ENCODE results near the gene CFAP119. TPM values are rescaled to one million over a fixed set of nuclear protein-coding genes. Genes with fewer than 3 reads are reported as not detected.
A peak's percentile ranks its signal among the peaks of the same experiment; 100 is the strongest.

Gene CFAP119
- total RNA-seq, 2 donors from 2014 or later: 3.1 to 13.2 TPM

- H3K9me3 ChIP-seq: no peaks in the 10 kb centered on the region
- H3K4me1 ChIP-seq (replicated peaks): no peaks in the 10 kb centered on the region
- H3K27ac ChIP-seq: no peak overlapping the region
- no peak overlapping the region for H3K4me3 ChIP-seq
- 90% methylated on average over 12 of the region's 12 CpGs for WGBS
- TF ChIP-seq POLR2AphosphoS5 (IDR thresholded peaks at IDR 0.05): no peak
- DNase-seq (ENCODE audit: low spot score): no peak
- intact Hi-C loops (cut with DNase I): no loop called here
- H3K27me3 ChIP-seq (replicated peaks; ENCODE audit: insufficient read depth): no peaks in the 10 kb centered on the region
- H3K36me3 ChIP-seq: peaks cover 30 to 53% of the 10 kb centered on the region in 2 donors
Observed at GRCh38 chr16:30723725-30724355, 38.0 kb downstream of the CFAP119 start.

DNA sequence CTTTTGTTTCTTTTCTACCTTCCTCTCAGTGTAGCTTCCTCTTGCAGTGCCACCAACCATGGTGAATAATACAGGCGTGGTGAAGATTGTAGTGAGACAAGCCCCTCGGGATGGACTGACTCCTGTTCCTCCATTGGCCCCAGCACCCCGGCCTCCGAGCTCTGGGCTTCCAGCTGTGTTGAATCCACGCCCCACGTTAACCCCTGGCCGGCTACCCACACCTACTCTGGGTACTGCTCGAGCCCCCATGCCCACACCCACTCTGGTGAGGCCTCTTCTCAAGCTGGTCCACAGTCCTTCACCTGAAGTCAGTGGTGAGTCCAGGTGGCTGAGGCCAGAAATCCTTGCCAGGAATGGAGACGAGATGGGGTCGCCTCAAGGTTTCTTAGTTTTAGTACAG, 38.9 kb downstream of the CFAP119 start:
- H3K4me3 ChIP-seq: no peak overlapping the region
- H3K4me1 ChIP-seq (replicated peaks): no peaks in the 10 kb centered on the region
- no peaks in the 10 kb centered on the region for H3K27me3 ChIP-seq (replicated peaks; ENCODE audit: insufficient read depth)
- no peak overlapping the region for H3K27ac ChIP-seq
- intact Hi-C loops (cut with DNase I): no loop called here
- no peak for TF ChIP-seq POLR2AphosphoS5 (IDR thresholded peaks at IDR 0.05)
- TF ChIP-seq POLR2A (IDR thresholded peaks at IDR 0.05): no peak
- TF ChIP-seq, protein P1, sequence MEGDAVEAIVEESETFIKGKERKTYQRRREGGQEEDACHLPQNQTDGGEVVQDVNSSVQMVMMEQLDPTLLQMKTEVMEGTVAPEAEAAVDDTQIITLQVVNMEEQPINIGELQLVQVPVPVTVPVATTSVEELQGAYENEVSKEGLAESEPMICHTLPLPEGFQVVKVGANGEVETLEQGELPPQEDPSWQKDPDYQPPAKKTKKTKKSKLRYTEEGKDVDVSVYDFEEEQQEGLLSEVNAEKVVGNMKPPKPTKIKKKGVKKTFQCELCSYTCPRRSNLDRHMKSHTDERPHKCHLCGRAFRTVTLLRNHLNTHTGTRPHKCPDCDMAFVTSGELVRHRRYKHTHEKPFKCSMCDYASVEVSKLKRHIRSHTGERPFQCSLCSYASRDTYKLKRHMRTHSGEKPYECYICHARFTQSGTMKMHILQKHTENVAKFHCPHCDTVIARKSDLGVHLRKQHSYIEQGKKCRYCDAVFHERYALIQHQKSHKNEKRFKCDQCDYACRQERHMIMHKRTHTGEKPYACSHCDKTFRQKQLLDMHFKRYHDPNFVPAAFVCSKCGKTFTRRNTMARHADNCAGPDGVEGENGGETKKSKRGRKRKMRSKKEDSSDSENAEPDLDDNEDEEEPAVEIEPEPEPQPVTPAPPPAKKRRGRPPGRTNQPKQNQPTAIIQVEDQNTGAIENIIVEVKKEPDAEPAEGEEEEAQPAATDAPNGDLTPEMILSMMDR (IDR thresholded peaks at IDR 0.05): no peak
- WGBS: 82% methylated on average over 10 of the region's 10 CpGs
- H3K9me3 ChIP-seq: no peaks in the 10 kb centered on the region
- peaks cover 30 to 53% of the 10 kb centered on the region in 2 donors for H3K36me3 ChIP-seq
- DNase-seq (ENCODE audit: low spot score): no peak

DNA sequence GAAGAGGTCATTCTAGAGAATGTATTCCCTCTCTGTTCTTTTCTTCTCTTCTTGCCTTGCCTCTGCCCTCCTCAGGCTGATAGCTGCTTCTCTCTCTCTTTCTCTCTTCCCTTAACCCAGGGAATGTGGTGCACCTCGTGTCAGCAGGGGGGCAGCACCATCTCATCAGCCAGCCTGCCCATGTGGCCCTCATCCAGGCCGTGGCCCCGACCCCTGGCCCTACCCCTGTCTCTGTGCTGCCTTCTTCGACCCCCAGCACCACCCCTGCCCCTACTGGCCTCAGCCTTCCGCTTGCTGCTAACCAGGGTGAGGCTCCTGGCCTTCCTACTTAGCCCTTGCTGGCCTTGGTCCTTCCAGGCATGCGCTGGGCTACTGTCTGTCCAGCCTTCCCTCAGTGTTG, 39.4 kb downstream of the CFAP119 start:
- 83% methylated on average over 6 of the region's 6 CpGs for WGBS
- H3K36me3 ChIP-seq: peaks cover 30 to 53% of the 10 kb centered on the region in 2 donors

DNA sequence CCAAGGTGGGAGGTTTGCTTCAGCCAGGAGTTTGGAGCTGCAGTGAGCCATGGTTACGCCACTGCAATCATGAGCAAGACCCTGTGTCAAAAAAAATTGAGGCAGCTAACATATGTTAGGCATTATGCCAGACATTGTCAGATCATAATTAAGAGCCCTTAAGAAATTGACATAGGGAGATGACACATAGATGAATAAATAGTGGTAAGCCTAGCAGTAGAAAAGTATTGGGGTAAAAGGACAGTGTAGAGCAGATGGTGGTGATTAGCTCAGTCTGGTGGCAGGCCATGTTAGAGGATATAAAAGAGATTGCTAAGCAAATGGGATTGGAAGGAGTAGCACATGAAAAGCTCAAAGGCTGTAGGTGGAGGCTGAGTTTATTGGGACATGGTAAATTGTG, 40.3 kb downstream of the CFAP119 start:
- WGBS: 100% methylated on average over 1 of the region's 1 CpG
- intact Hi-C loops (cut with DNase I): no loop called here

More for the DNA sequence above, 39.4 kb downstream of the CFAP119 start:
- intact Hi-C loops (cut with DNase I): no loop called here
- Histone ChIP-seq H3K27ac (no peak overlapping the region), H3K4me1 (replicated peaks) (no peaks in the 10 kb centered on the region), H3K4me3 (no peak overlapping the region), H3K9me3 (no peaks in the 10 kb centered on the region), H3K27me3 (replicated peaks; ENCODE audit: insufficient read depth) (no peaks in the 10 kb centered on the region)
- DNase-seq (ENCODE audit: low spot score): no peak
- TF ChIP-seq, protein P1 (IDR thresholded peaks at IDR 0.05): peak in 2 of 4 experiments; percentile 9 to 18
- TF ChIP-seq POLR2A (IDR thresholded peaks at IDR 0.05): no peak
- no peak for TF ChIP-seq POLR2AphosphoS5 (IDR thresholded peaks at IDR 0.05)

DNA sequence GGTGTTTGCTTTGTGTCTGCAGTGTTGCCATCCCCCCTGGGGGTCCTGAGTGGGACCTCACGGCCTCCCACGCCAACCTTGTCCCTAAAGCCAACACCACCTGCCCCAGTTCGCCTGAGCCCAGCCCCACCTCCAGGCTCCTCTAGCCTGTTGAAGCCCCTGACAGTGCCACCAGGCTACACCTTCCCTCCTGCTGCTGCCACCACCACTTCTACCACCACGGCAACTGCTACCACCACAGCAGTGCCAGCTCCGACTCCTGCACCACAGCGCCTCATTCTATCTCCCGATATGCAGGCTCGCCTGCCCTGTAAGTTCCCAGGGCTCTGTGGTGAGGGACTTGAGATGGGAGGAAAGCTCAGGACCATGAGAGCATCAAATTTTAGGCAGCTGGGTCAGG, 40.7 kb downstream of the CFAP119 start:
- no peak for DNase-seq (ENCODE audit: low spot score)
- no peak overlapping the region for H3K4me3 ChIP-seq
- no peaks in the 10 kb centered on the region for H3K4me1 ChIP-seq (replicated peaks)
- no peaks in the 10 kb centered on the region for H3K27me3 ChIP-seq (replicated peaks; ENCODE audit: insufficient read depth)
- intact Hi-C loops (cut with DNase I): no loop called here
- TF ChIP-seq, protein P1 (IDR thresholded peaks at IDR 0.05): no peak
- no peak for TF ChIP-seq POLR2A (IDR thresholded peaks at IDR 0.05)
- H3K9me3 ChIP-seq: no peaks in the 10 kb centered on the region
- H3K27ac ChIP-seq: no peak overlapping the region
- 95% methylated on average over 8 of the region's 8 CpGs for WGBS
- H3K36me3 ChIP-seq: peaks cover 30 to 53% of the 10 kb centered on the region in 2 donors

More for the DNA sequence above, 40.3 kb downstream of the CFAP119 start:
- Histone ChIP-seq H3K27ac (no peak overlapping the region), H3K27me3 (replicated peaks; ENCODE audit: insufficient read depth) (no peaks in the 10 kb centered on the region), H3K4me1 (replicated peaks) (no peaks in the 10 kb centered on the region), H3K36me3 (peaks cover 30 to 53% of the 10 kb centered on the region in 2 donors), H3K9me3 (no peaks in the 10 kb centered on the region), H3K4me3 (no peak overlapping the region)
- TF ChIP-seq, protein P1 (IDR thresholded peaks at IDR 0.05): no peak
- no peak for TF ChIP-seq POLR2AphosphoS5 (IDR thresholded peaks at IDR 0.05)
- no peak for TF ChIP-seq POLR2A (IDR thresholded peaks at IDR 0.05)
- no peak for DNase-seq (ENCODE audit: low spot score)

All from prostate gland (tissue), 2 donors.